Measurements from ENCODE around the gene DTD1. TPM values are rescaled to one million over a fixed set of nuclear protein-coding genes. Genes with fewer than 3 reads are reported as not detected.

DTD1 gene
- total and polyA plus RNA-seq, 2 of the 13 experiments (the other 11 are each of a cell fraction or from before 2014, with no cell fraction given), result 41.2 to 79.3 TPM

GRCh38 chr20:18639501-18639979 is 51.7 kb downstream of the DTD1 start:
- Histone ChIP-seq H3K4me3 (replicated peaks in 1 of 3; ENCODE audit: insufficient read depth in 1 of 3, low read depth in 2 of 3, low read length in 3 of 3) (no peak overlapping the region), H3K9me3 (ENCODE audit: low read length) (no peaks in the 10 kb centered on the region), H3K4me2 (ENCODE audit: low read depth, low read length) (no peak overlapping the region), H3K79me2 (ENCODE audit: insufficient read depth, low read length) (no peaks in the 10 kb centered on the region), H4K20me1 (ENCODE audit: insufficient read depth, low read length) (no peaks in the 10 kb centered on the region), H3K27ac (ENCODE audit: extremely low read length, insufficient read depth, low read length) (no peak overlapping the region), H3K27me3 (ENCODE audit: control insufficient read depth in 1 of 2, insufficient read depth in 2 of 2, low read length in 2 of 2) (no peaks in the 10 kb centered on the region), H3K9ac (ENCODE audit: insufficient read depth, low read depth, low read length) (no peak overlapping the region), H3K4me1 (ENCODE audit: insufficient read depth, low read length) (no peaks in the 10 kb centered on the region), H3K36me3 (replicated peaks in 1 of 2; ENCODE audit: control insufficient read depth in 1 of 2, insufficient read depth in 2 of 2, low read length in 2 of 2) (peaks cover 2 to 9% of the 10 kb centered on the region in 2 experiments; a peak in 2 of 5 replicates), H2AFZ (ENCODE audit: low read length) (no peak overlapping the region)
- TF ChIP-seq ZNF891 (CRISPR knock-in tag; IDR thresholded peaks at IDR 0.05) (no peak), POLR2AphosphoS2 (IDR thresholded peaks at IDR 0.05; ENCODE audit: low read depth, low read length) (no peak), MED1 (CRISPR knock-in tag; IDR thresholded peaks at IDR 0.05) (no peak), HNRNPLL (IDR thresholded peaks at IDR 0.05; ENCODE audit: low read depth, low read length, poor library complexity, severe bottlenecking) (no peak), SMARCC2 (IDR thresholded peaks at IDR 0.05) (no peak), MXD1 (CRISPR knock-in tag; IDR thresholded peaks at IDR 0.05) (no peak), RFX5 (IDR thresholded peaks at IDR 0.05; ENCODE audit: low read depth, low read length) (no peak), POLR2G (IDR thresholded peaks at IDR 0.05; ENCODE audit: low read depth, low read length) (no peak), TARDBP (CRISPR knock-in tag; IDR thresholded peaks at IDR 0.05) (no peak)
- FAIRE-seq (no peak), ATAC-seq (no peak), DNase-seq (ENCODE audit: low spot score) (no peak)
- BruUV-seq (replicated peaks), result no TSS peak
- ChIA-PET CTCF (ENCODE audit: low intra/inter-chr PET ratio, low total read pairs) (no interaction called here), POLR2A (no interaction called here)
- intact Hi-C loops (cut with micrococcal nuclease; ENCODE audit: unreplicated experiment) (no loop called here), in situ Hi-C loops (cut with HindIII; ENCODE audit: extremely low pct_ligation_motif_present, low pct_unique_long_range_greater_than_20kb) (loop anchor here (10.0 to 25.0 kb wide), 3 partner anchors 573 to 1025 kb away; partner anchors contain the start of gene SLC24A3)
- 93% methylated on average over 9 of the region's 9 CpGs for WGBS (ENCODE audit: low lambda C conversion rate)
